Stimulated activated CD4-positive, alpha-beta T cell treated with anti-CD3 and anti-CD28 coated beads, Interleukin-2, amount 100 ng/mL, for 48 hours (primary cell): ENCODE results near the gene CADPS2.

Source experiments
- DNase-seq, 2 donors: peaks; one replicate each; pipeline ENCODE4 v3.0.0-alpha.2; 2020

Gene CADPS2

DNA sequence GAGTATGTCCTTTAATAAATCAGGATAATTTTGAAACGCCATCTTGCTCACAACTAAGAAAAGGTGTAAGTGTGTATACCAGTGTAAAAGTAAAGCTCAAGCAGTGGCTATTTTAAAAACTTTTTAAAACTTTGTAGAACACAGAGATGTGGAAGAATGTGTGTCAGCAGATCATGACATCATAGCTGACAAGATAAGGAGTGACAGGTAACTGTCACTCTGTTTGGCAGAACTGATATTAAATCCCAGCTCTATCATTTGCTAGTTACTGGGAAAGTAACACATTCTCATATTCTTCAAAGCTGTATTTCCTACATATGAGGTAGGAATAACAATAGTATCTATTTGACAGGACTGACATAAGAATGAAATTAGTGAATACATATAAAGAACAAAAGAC is 119.7 kb downstream of the CADPS2 start:
- no peak for DNase-seq

DNA sequence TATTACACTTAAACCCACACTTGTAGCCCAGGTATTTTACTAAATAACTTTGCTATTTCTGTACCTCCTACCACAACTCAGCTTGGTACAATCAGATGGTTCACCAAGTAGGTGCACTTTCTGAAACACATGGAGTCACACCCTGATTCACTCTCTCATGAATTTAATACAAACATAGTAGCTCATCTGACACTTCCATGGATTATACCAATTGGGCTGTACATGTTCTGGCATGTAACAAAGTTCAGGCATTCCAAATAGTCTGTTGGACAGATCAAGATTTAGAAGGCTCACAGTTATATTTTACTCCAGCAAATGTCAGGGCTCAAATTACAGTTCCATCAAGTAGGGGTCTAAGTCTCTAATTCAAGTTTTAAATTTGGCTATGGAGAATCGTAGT is 121.4 kb downstream of the CADPS2 start:
- DNase-seq = no peak

DNA sequence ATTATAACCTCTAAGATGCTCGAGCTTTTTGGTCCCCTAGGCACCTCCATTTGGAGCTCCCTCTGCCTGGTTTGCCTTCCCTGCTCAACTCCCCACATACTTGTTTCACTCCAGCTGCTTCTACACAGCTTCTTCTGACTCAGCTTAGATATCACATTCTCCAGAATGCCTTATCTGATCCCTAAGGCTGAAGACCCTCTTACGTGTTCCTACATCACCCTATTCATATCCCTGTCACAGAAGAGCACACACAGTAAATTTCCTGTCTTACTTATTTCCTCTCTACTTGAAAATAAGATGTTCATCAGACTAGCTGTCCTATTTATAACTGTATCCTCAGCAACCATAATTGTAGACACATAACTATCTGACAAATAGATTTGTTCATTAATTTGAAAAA is 122.2 kb downstream of the CADPS2 start:
- DNase-seq = no peak

DNA sequence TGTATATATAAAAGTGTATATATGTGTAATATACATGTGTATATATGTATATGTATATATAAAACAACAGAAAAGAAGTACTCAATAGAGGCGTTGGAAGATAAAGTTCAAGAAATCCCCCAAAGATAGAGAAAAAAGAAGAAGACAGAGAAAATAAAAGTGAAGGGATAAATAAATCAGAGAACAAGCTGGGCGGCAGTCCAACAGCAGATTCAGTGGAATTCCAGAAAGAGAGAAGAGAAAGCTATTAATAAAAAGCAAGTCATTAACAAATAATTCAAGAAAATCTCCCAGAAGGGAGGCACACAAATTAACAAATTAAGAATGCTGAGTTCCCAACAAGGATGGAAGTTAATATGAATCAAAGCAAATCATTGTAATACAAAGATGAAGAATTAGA is 124.2 kb downstream of the CADPS2 start:
- DNase-seq = no peak

DNA sequence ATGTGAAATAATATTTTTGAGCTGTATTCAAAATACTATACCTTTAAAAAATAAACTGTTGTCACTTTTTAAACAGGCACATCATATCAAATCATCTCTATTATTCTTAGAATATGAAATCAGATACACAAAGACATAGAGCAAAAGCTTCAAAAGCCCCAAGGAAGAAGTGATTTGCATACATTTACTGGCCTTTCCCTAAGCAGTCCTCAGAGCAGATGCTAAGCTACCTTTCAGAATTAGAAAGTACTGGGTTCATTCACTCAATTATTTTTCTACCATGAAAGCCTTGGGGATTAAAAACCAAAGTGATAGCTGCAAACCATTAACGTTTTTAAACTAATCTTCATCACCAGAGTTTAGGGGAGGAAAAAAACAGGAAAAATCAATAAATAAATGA is 127.8 kb downstream of the CADPS2 start:
- DNase-seq = no peak

GRCh38 chr7:122756860-122757259 is 129.4 kb downstream of the CADPS2 start:
- no peak for DNase-seq

DNA sequence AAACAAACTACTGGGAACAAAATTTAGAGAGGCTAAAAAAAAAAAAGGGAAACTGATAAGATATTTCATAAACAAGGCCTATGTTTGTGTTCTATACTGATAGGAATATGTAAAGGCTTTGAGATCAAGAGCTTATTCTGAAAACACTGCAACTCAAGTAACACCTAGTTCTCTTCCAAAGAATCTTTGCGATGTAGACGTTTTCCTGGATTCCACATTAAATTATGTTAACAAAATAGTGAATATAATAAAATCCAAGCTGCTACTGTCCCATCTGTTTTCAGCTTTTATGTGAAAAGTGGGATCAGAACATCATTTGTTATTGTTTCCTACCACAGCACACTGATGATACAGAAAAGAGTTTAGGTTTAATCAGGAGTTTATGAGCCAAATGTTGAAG is 130.6 kb downstream of the CADPS2 start:
- no peak for DNase-seq

DNA sequence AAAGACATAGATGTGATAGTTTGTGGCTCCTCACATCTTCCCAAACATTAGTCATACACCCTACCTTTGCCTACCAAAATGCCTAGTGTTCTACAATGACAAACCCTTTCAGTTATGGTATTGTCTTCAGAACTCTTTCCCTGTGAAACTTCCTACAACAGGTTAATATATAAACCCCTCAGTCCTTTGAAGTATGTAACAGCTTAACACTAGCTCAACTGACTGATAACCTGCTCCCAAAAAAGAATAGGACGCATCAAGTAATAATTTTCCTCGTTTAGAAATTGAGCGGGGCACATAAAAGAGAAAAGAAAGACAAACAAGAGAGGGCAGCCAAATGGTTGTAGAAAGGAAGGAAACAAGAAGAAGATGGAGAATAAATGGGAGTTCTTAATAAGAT is 133.7 kb downstream of the CADPS2 start:
- no peak for DNase-seq

DNA sequence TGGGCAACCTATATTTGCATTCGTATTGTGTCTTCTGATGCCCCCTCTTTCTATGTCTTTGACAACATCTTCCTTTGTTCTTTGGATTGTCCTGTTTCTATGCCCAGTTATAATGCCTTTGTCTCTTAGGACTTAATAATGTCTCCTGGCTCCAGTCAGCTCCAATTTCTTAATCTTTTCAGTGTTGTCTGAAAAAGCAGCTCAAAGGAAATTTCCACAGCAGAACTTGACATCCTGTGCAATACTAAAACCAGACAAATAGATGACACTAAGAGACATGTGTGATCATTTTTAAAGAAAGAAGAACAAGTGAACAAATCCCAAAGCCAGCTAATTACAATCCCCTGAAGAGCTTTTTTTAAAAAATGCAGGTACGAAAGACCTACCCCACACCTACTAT is 135.9 kb downstream of the CADPS2 start:
- no peak for DNase-seq

DNA sequence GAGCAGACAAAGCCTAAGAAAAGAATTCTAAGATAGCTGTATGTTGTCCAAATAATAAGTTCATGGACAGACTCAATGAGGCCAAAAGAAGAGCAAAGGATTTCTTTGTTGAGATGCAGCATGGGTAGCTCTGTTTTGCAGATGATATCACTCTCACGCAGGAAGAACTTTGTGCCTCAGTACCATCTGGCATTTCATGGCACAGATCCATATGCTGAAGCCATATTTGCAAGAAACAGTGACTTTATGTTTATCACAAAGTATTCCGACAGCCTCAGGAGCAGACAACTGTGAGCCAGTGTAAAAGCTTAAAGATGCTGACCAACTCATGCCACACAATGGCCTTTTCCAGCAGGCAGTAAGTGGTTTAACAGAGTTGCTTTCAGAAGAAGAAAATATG is 138.1 kb downstream of the CADPS2 start:
- DNase-seq = no peak

- DNase-seq = no peak
Observed at GRCh38 chr7:122746948-122747347, 139.3 kb downstream of the CADPS2 start.

DNA sequence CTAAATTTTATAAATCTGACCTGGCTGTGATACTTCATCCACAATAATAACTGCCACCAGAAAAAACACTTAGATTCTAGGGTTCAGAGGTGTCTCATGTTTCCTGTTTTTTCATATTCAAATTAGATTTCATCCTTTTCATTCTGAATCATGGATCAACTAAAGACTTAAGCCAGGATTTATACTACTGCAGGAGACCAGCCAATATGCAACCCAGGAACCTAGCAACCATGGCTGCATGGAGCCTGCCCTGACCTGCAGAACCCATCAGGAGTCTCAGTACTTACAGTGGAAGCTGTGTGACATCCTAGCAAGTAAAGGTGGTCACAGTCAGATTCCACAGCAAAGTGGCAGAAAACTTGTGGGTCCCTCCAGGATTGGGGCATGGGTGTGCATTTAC is 143.0 kb downstream of the CADPS2 start:
- no peak for DNase-seq

DNA sequence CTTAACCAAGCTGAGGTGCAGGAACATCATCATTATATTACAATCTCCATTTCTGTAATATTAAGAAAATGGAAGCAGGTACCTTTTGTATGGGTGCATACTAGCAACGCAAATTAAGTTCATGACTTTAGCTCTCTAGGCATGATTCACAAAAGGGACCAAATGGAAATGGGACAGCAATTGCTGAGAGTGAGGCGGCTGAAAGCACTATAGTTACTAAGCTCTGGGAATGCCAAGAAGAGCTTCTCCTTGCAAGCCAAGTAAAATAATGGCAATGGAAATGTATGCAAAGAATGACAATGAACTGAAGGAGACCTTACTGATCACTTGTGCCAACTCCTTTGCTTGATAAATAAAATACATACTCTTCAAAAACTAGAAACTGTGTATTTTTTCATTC is 147.3 kb downstream of the CADPS2 start:
- no peak for DNase-seq

GRCh38 chr7:122736183-122736582 is 150.1 kb downstream of the CADPS2 start:
- DNase-seq = no peak

DNA sequence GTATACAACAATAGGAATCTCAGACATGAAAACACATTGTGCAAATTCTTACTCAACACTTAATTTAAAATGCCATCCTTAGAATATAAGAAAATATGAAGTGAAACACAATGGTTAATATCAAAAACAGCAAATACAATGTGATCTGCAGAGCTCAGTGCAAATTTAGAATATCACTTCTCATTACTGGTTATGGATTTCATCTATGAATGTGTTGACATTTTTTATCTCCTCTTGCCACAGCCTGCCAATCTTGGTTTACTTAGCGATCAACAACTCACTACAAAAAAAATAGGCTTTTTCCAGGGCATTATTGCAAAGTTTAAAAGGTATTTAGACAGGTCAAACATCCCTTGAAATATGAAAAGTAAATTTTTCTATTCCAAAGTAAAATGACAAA is 158.5 kb downstream of the CADPS2 start:
- DNase-seq = no peak

GRCh38 chr7:122727354-122727753 is 158.9 kb downstream of the CADPS2 start:
- no peak for DNase-seq

- DNase-seq = no peak
Observed at GRCh38 chr7:122726881-122727280, 159.4 kb downstream of the CADPS2 start.

GRCh38 chr7:122724366-122724765 is 161.9 kb downstream of the CADPS2 start:
- no peak for DNase-seq

DNA sequence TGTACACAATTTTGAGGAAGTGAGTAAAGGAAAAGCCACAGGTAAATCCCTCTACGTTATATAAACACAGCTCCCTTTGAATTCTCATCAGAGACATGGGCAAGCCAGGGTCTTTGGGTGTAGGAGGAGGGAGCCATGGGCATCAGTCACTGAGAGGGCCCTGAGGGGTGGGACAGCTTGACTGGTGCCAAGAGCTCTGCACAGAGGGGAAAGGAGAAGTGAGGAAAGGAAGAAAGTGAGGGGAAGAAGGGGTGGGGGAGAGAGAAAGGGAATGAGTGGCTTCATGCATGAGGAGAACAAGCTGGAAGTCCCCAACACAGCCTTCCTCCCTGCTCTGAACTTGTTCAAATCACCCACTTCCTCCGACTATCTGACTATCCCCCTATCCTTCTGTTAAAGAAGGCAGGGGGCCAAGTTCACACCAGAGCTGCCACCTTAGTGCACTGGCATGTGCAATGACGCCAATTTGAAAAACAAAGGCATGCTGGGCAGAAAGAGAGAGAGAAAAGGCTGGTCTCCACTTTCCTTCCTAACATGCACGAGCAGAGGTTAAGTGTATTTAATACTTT is 167.2 kb downstream of the CADPS2 start:
- no peak for DNase-seq

- DNase-seq = no peak
Observed at GRCh38 chr7:122717356-122718089, 168.7 kb downstream of the CADPS2 start.

- DNase-seq = no peak
Observed at GRCh38 chr7:122715183-122715582, 171.1 kb downstream of the CADPS2 start.

DNA sequence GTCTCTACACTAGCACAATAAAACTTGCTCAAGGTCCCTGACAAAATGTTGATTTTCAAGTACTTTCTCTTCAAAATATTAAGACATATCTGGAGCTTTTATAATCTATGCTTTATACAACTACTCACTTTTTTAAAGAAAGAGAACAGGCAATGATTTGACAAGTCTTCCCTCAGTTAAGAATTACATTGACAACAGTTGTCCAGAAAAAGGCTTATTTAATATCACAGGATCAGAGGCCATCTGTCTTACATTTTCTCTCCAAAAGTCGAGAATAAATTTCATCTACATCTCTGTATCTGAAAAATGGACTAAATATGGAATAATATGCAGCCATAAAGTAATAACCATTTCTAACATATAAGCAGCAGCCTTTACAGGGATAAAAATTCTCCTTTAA is 175.3 kb downstream of the CADPS2 start:
- no peak for DNase-seq

- no peak for DNase-seq
Observed at GRCh38 chr7:122709930-122710646, 176.2 kb downstream of the CADPS2 start.

- no peak for DNase-seq
Observed at GRCh38 chr7:122706836-122707235, 179.4 kb downstream of the CADPS2 start.
